HCT116 (cell line): ENCODE data around the gene PTTG1IP. TPM values are rescaled to one million over a fixed set of nuclear protein-coding genes. Genes with fewer than 3 reads are reported as not detected.

Source experiments
- ATAC-seq: fragments of 200-7000 bp; cut with Tn5 transposase; 2 replicates; pipeline ENCODE4 v1.9.1; 2020; ENCODE audit warnings: mild to moderate bottlenecking, moderate library complexity
- BruUV-seq: library from RNA; stranded (reverse); fragments of 400-500 nt; replicated peaks from 2 replicates; lab custom pipeline; 2021; lab: Mats Ljungman, UMichigan
- CTCF ChIA-PET: fragments of 300-600 bp; sonication (Branson Sonifier 250); formaldehyde crosslinking; loops from one replicate; lab custom pipeline; 2021; ENCODE audit warnings: antibody characterized with exemption; lab: Charles Lee
- POLR2A ChIA-PET: fragments of 300-600, 350-600 bp; sonication (Branson Sonifier 250); formaldehyde crosslinking; loops from one replicate; lab custom pipeline; 2021; ENCODE audit warnings: antibody characterized with exemption; lab: Charles Lee
- RAD21 ChIA-PET, 2 experiments: fragments of 300-600 bp; sonication (Branson Sonifier 250); formaldehyde crosslinking; loops; one replicate each; lab custom pipeline; 2023; ENCODE audit warnings: low total read pairs in 2 of 2; ENCODE audit not compliant: uncharacterized antibody in 2 of 2, unreplicated experiment in 2 of 2, low non-redundant PET in 1 of 2; lab: Charles Lee
- DNase-seq: peaks from one replicate; pipeline ENCODE4 v3.0.0-alpha.2; 2010; ENCODE audit warnings: low read depth, low spot score
- H2AFZ ChIP-seq: fragments of 200-600 bp; shearing (Covaris generic), sonication (generic); 2 replicates; pipeline ENCODE4 v1.6.1; 2017; ENCODE audit warnings: low read depth, mixed run types, mixed read lengths, antibody characterized with exemption, low read length; ENCODE audit not compliant: poor library complexity, severe bottlenecking
- H3K27ac ChIP-seq: 2 replicates; pipeline ENCODE4 v1.5.1; 2012; ENCODE audit warnings: low read depth, low read length
- H3K27me3 ChIP-seq: fragments of 200-600 bp; sonication (generic); 2 replicates; pipeline ENCODE4 v1.6.1; 2016; ENCODE audit warnings: mixed run types, low read length, mixed read lengths; ENCODE audit not compliant: insufficient read depth
- H3K36me3 ChIP-seq, 2 experiments: fragments of 200-500 bp in 1 of 2; fragments of 200-600 bp in 1 of 2; sonication (Bioruptor generic) in 1 of 2; sonication (generic) in 1 of 2; 2 replicates each; pipeline versions ENCODE4 v1.5.1 to v1.6.1; 2014 to 2016; ENCODE audit warnings: low read length in 2 of 2, inconsistent platforms in 1 of 2, mixed read lengths in 1 of 2, mixed run types in 1 of 2; ENCODE audit not compliant: insufficient read depth in 2 of 2, control insufficient read depth in 1 of 2
- H3K4me1 ChIP-seq, 2 experiments: fragments of 200-600 bp in 1 of 2; sonication (generic) in 1 of 2; 2 replicates each; pipeline versions ENCODE4 v1.5.1 to v1.6.1; 2012 to 2017; ENCODE audit warnings: low read length in 2 of 2, inconsistent platforms in 1 of 2, mild to moderate bottlenecking in 1 of 2, mixed read lengths in 1 of 2, mixed run types in 1 of 2, moderate library complexity in 1 of 2; ENCODE audit not compliant: insufficient read depth in 2 of 2, control insufficient read depth in 1 of 2
- H3K4me2 ChIP-seq: fragments of 200-600 bp; sonication (generic); 2 replicates; pipeline ENCODE4 v1.6.1; 2017; ENCODE audit warnings: mixed run types, low read length, mixed read lengths
- H3K4me3 ChIP-seq, 2 experiments: fragments of 200-600 bp in 1 of 2; sonication (generic) in 1 of 2; replicated peaks in 1 of 2; 2 replicates each; pipeline ENCODE4 v1.5.1; 2011 to 2016; ENCODE audit warnings: low read length in 2 of 2, control low read depth in 1 of 2, low read depth in 1 of 2, mild to moderate bottlenecking in 1 of 2, mixed read lengths in 1 of 2, mixed run types in 1 of 2
- H3K79me2 ChIP-seq: fragments of 200-600 bp; sonication (generic); 2 replicates; pipeline ENCODE4 v1.6.1; 2017; ENCODE audit warnings: mild to moderate bottlenecking, mixed run types, low read length, moderate library complexity, mixed read lengths; ENCODE audit not compliant: insufficient read depth
- H3K9ac ChIP-seq: fragments of 200-600 bp; sonication (generic); 2 replicates; pipeline ENCODE4 v1.6.1; 2016; ENCODE audit warnings: low read length, mixed read lengths
- H3K9me2 ChIP-seq: fragments of 200-600 bp; sonication (generic), shearing (Covaris generic); 2 replicates; pipeline ENCODE4 v1.6.1; 2017; ENCODE audit warnings: mixed run types, mild to moderate bottlenecking, moderate library complexity; ENCODE audit not compliant: insufficient read depth
- H3K9me3 ChIP-seq, 2 experiments: fragments of 200-500 bp in 1 of 2; fragments of 200-600 bp in 1 of 2; sonication (Bioruptor generic) in 1 of 2; sonication (generic) in 1 of 2; 2 replicates each; pipeline ENCODE4 v1.6.1; 2014 to 2017; ENCODE audit warnings: low read length in 2 of 2, mixed read lengths in 2 of 2, inconsistent platforms in 1 of 2, low read depth in 1 of 2, mild to moderate bottlenecking in 1 of 2, mixed run types in 1 of 2, moderate library complexity in 1 of 2; ENCODE audit not compliant: control insufficient read depth in 1 of 2, insufficient read depth in 1 of 2
- H4K20me1 ChIP-seq: fragments of 200-600 bp; sonication (generic), shearing (Covaris generic); 2 replicates; pipeline ENCODE4 v1.6.1; 2017; ENCODE audit warnings: mixed run types, mild to moderate bottlenecking, moderate library complexity; ENCODE audit not compliant: insufficient read depth
- CBX3 ChIP-seq: IDR thresholded peaks from 2 replicates; pipeline ENCODE4 v1.6.1; 2012; ENCODE audit warnings: low read depth
- CTCF ChIP-seq, 3 experiments: fragments of 200-600 bp in 1 of 3; sonication (generic) in 1 of 3; IDR thresholded peaks in 2 of 3; conservative IDR thresholded peaks in 1 of 3; 2 replicates each; pipeline ENCODE4 v1.5.1; 2012 to 2017; ENCODE audit warnings: low read depth in 2 of 3, low read length in 2 of 3, antibody characterized with exemption in 1 of 3, borderline replicate concordance in 1 of 3, control low read depth in 1 of 3, mild to moderate bottlenecking in 1 of 3, mixed read lengths in 1 of 3, mixed run types in 1 of 3, moderate library complexity in 1 of 3; ENCODE audit not compliant: insufficient read depth in 1 of 3
- EGR1 ChIP-seq: IDR thresholded peaks from 2 replicates; pipeline ENCODE4 v1.6.1; 2012; ENCODE audit warnings: low read depth
- ELF1 ChIP-seq: IDR thresholded peaks from 2 replicates; pipeline ENCODE4 v1.6.1; 2012; ENCODE audit warnings: low read depth, borderline replicate concordance
- EZH2 ChIP-seq: fragments of 200-600 bp; sonication (generic); IDR thresholded peaks from 2 replicates; pipeline ENCODE4 v1.6.1; 2017; ENCODE audit warnings: antibody characterized with exemption, mixed run types
- RAD21 ChIP-seq: IDR thresholded peaks from 2 replicates; pipeline ENCODE4 v1.6.1; 2012; ENCODE audit warnings: low read depth, mild to moderate bottlenecking
- REST ChIP-seq: IDR thresholded peaks from 2 replicates; pipeline ENCODE4 v1.6.1; 2012; ENCODE audit warnings: low read depth
- SP1 ChIP-seq: IDR thresholded peaks from 2 replicates; pipeline ENCODE4 v1.6.1; 2012; ENCODE audit warnings: low read depth
- SRF ChIP-seq: IDR thresholded peaks from 2 replicates; pipeline ENCODE4 v1.6.1; 2012; ENCODE audit warnings: low read depth
- TCF7L2 ChIP-seq: IDR thresholded peaks from 2 replicates; pipeline ENCODE4 v1.7.0; 2011; ENCODE audit warnings: borderline replicate concordance, inconsistent platforms; ENCODE audit not compliant: insufficient read depth, insufficient read length; ENCODE audit errors: extremely low read depth
- YY1 ChIP-seq: IDR thresholded peaks from 2 replicates; pipeline ENCODE4 v1.6.1; 2011; ENCODE audit warnings: low read length, low read depth, moderate library complexity, mild to moderate bottlenecking; ENCODE audit not compliant: insufficient replicate concordance; ENCODE audit errors: extremely low read depth
- ZFX ChIP-seq: fragments of 450-650 bp; IDR thresholded peaks from 2 replicates; pipeline ENCODE4 v1.6.1; 2017
- ZNF274 ChIP-seq: fragments of 200-500 bp; sonication (Bioruptor generic); IDR thresholded peaks from 2 replicates; pipeline ENCODE4 v1.6.1; 2014; ENCODE audit warnings: mild to moderate bottlenecking, low read depth, low read length, inconsistent platforms
- intact Hi-C: fragments of 100-400 bp; cut with micrococcal nuclease; formaldehyde crosslinking; loops from 2 replicates; pipeline ENCODE4 v1.10.0; 2022
- total RNA-seq: library from RNA; stranded (reverse); gene quantifications from one replicate; pipeline ENCODE4 v1.2.1, GENCODE V29; 2021; ENCODE audit not compliant: unreplicated experiment
- TF ChIP-seq, protein P1 (sequence below): IDR thresholded peaks from 2 replicates; pipeline ENCODE4 v1.6.1; 2011; ENCODE audit warnings: mild to moderate bottlenecking, low read length, moderate library complexity; ENCODE audit not compliant: insufficient replicate concordance; ENCODE audit errors: extremely low read depth
- TF ChIP-seq, protein P2 (sequence below): IDR thresholded peaks from 2 replicates; pipeline ENCODE4 v1.6.1; 2012

Gene PTTG1IP
- total RNA-seq, 1 experiment from 2014 or later = 83.4 TPM

DNA sequence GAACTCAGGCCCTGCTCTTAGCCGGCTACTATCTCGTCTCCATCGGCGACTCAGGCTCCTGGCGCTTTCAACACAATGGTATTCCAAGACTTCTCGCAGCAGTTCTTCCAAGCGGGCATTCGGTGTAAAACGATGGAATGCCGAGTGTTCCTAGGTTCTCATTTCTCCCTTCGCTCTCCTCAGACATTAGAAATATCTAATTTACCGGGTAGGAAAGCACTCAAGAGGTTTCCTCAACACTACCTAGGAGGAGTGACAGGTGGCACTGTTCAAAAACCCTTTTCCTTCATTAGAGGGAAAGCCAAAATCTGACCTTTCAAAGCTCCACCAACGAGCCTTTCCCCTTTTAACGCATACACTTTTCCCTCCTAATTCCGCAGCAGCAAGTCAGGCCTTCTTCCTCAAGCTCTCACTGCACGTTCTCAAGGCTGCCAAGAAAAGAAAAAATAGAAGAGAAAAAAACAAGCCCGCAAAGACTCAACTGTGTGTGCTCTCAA lies 72.5 kb downstream of the PTTG1IP start:
- TSS peak; percentile 49 for BruUV-seq
- no peak overlapping the region for H2AFZ ChIP-seq
- peak overlapping the region; percentile 78 to 88 for H3K4me3 ChIP-seq
- POLR2A ChIA-PET = no interaction called here
- CTCF ChIA-PET = interaction anchor here (0.6 to 2.5 kb wide), 7 partner anchors 8 to 337 kb away, joined by 3 to 14 read pairs (median 4); partner anchors contain the start of gene PTTG1IP
- RAD21 ChIA-PET = no interaction called here
- intact Hi-C loops = loop anchor here (1.0 kb wide), 1 partner anchor 336 kb away; no protein-coding TSS in a partner anchor
- peaks cover 66% of the 10 kb centered on the region for H3K79me2 ChIP-seq
- H3K27ac ChIP-seq = peak overlapping the region; percentile 74
- H3K9me2 ChIP-seq = no peaks in the 10 kb centered on the region
- DNase-seq (peak; percentile 29), ATAC-seq (peak; percentile 52)
- H3K9ac ChIP-seq = peak overlapping the region; percentile 77
- H4K20me1 ChIP-seq = peaks cover 19% of the 10 kb centered on the region; the same call in 1 of the 2 replicates
- peaks cover 6 to 33% of the 10 kb centered on the region in 2 experiments; a peak in 3 of 4 replicates for H3K36me3 ChIP-seq
- H3K4me1 ChIP-seq = peaks cover 11 to 20% of the 10 kb centered on the region in 2 experiments
- no peak for TF ChIP-seq YY1
- no peak for TF ChIP-seq TCF7L2
- TF ChIP-seq SP1 = no peak
- no peak for TF ChIP-seq SRF
- peak; percentile 40 to 50 (median 40); a peak in 4 of 6 replicates for TF ChIP-seq CTCF (IDR thresholded peaks at IDR 0.05 in 2 of 3, conservative IDR thresholded peaks at IDR 0.05 in 1 of 3; ENCODE audit: borderline replicate concordance in 1 of 3, insufficient read depth in 1 of 3, low read depth in 2 of 3, low read length in 2 of 3)
- no peak for TF ChIP-seq ELF1
- no peak for TF ChIP-seq CBX3
- TF ChIP-seq EZH2 = no peak
- TF ChIP-seq RAD21 = peak; percentile 50
- no peak for TF ChIP-seq ZFX
- TF ChIP-seq ZNF274 = no peak
- TF ChIP-seq, protein P1, sequence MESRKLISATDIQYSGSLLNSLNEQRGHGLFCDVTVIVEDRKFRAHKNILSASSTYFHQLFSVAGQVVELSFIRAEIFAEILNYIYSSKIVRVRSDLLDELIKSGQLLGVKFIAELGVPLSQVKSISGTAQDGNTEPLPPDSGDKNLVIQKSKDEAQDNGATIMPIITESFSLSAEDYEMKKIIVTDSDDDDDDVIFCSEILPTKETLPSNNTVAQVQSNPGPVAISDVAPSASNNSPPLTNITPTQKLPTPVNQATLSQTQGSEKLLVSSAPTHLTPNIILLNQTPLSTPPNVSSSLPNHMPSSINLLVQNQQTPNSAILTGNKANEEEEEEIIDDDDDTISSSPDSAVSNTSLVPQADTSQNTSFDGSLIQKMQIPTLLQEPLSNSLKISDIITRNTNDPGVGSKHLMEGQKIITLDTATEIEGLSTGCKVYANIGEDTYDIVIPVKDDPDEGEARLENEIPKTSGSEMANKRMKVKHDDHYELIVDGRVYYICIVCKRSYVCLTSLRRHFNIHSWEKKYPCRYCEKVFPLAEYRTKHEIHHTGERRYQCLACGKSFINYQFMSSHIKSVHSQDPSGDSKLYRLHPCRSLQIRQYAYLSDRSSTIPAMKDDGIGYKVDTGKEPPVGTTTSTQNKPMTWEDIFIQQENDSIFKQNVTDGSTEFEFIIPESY = no peak
- TF ChIP-seq REST = no peak
- TF ChIP-seq EGR1 = no peak
- TF ChIP-seq, protein P2, sequence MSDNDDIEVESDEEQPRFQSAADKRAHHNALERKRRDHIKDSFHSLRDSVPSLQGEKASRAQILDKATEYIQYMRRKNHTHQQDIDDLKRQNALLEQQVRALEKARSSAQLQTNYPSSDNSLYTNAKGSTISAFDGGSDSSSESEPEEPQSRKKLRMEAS = no peak
- peak overlapping the region; percentile 78 for H3K4me2 ChIP-seq
- no peaks in the 10 kb centered on the region for H3K27me3 ChIP-seq
- no peaks in the 10 kb centered on the region for H3K9me3 ChIP-seq
